SK-N-SH treated with all-trans-retinoic acid at 6 μM for 48 hours (cell line): ENCODE results near the gene POLR3H.

Experiments used
- ATAC-seq: fragments of 200-7000 bp; cut with Tn5 transposase; 3 replicates; pipeline ENCODE4 v1.9.1; 2020; ENCODE audit warnings: mild to moderate bottlenecking, moderate library complexity
- ARNTL ChIP-seq: fragments of 450-650 bp; formaldehyde crosslinking; IDR thresholded peaks from 2 replicates; pipeline ENCODE4 v1.5.0; 2020; ENCODE audit warnings: low read depth, mild to moderate bottlenecking, moderate library complexity, borderline replicate concordance
- BACH2 ChIP-seq: fragments of 250-450 bp; sonication (Bioruptor Pico); IDR thresholded peaks from 2 replicates; pipeline ENCODE4 v1.9.0; 2021; ENCODE audit warnings: mild to moderate bottlenecking, borderline replicate concordance
- CREB5 ChIP-seq: fragments of 250-450 bp; sonication (Bioruptor Pico); IDR thresholded peaks from 2 replicates; pipeline ENCODE4 v1.5.1; 2020; ENCODE audit warnings: low read depth, mild to moderate bottlenecking, moderate library complexity
- CSDC2 ChIP-seq: fragments of 250-450 bp; sonication (Bioruptor Pico); IDR thresholded peaks from 2 replicates; pipeline ENCODE4 v1.5.0; 2020; ENCODE audit warnings: mild to moderate bottlenecking, moderate library complexity
- CSRNP3 ChIP-seq: fragments of 250-450 bp; sonication (Bioruptor Pico); IDR thresholded peaks from 2 replicates; pipeline ENCODE4 v1.5.1; 2021; ENCODE audit warnings: mild to moderate bottlenecking, moderate library complexity
- ESRRG ChIP-seq: fragments of 250-450 bp; sonication (Bioruptor Pico); IDR thresholded peaks from 2 replicates; pipeline ENCODE4 v1.6.1; 2021; ENCODE audit warnings: mild to moderate bottlenecking
- GLIS3 ChIP-seq: fragments of 250-450 bp; sonication (Bioruptor Pico); IDR thresholded peaks from 2 replicates; pipeline ENCODE4 v1.5.0; 2020; ENCODE audit warnings: mild to moderate bottlenecking, moderate library complexity
- ISL1 ChIP-seq: fragments of 250-450 bp; sonication (Bioruptor Pico); IDR thresholded peaks from 2 replicates; pipeline ENCODE4 v2.1.2; 2022; ENCODE audit warnings: mild to moderate bottlenecking, moderate library complexity
- OSR1 ChIP-seq: fragments of 250-450 bp; sonication (Bioruptor Pico); IDR thresholded peaks from 2 replicates; pipeline ENCODE4 v1.8.0; 2022; ENCODE audit warnings: moderate library complexity, mild to moderate bottlenecking, inconsistent platforms
- PATZ1 ChIP-seq: fragments of 250-450 bp; sonication (Bioruptor Pico); IDR thresholded peaks from 2 replicates; pipeline ENCODE4 v1.8.0; 2020; ENCODE audit warnings: mild to moderate bottlenecking, moderate library complexity, borderline replicate concordance
- POU6F1 ChIP-seq: fragments of 250-450 bp; sonication (Bioruptor Pico); IDR thresholded peaks from 2 replicates; pipeline ENCODE4 v1.8.0; 2021; ENCODE audit warnings: low read depth, mild to moderate bottlenecking, moderate library complexity, borderline replicate concordance
- PPARA ChIP-seq: fragments of 250-450 bp; sonication (Bioruptor Pico); IDR thresholded peaks from 2 replicates; pipeline ENCODE4 v1.5.0; 2020; ENCODE audit warnings: mild to moderate bottlenecking, borderline replicate concordance
- RARB ChIP-seq: fragments of 250-450 bp; sonication (Bioruptor Pico); IDR thresholded peaks from 2 replicates; pipeline ENCODE4 v1.8.0; 2021; ENCODE audit warnings: mild to moderate bottlenecking, moderate library complexity
- SNAI2 ChIP-seq: fragments of 250-450 bp; sonication (Bioruptor Pico); IDR thresholded peaks from 2 replicates; pipeline ENCODE4 v1.5.0; 2020; ENCODE audit warnings: mild to moderate bottlenecking, moderate library complexity
- TCF4 ChIP-seq: fragments of 250-450 bp; sonication (Bioruptor Pico); IDR thresholded peaks from 2 replicates; pipeline ENCODE4 v1.8.0; 2021; ENCODE audit warnings: mild to moderate bottlenecking, moderate library complexity, borderline replicate concordance
- TOX ChIP-seq: fragments of 250-450 bp; sonication (Bioruptor Pico); IDR thresholded peaks from 2 replicates; pipeline ENCODE4 v1.8.0; 2021; ENCODE audit warnings: mild to moderate bottlenecking, moderate library complexity, borderline replicate concordance
- TSHZ2 ChIP-seq: fragments of 250-450 bp; sonication (Bioruptor Pico); IDR thresholded peaks from 2 replicates; pipeline ENCODE4 v1.5.0; 2020; ENCODE audit warnings: mild to moderate bottlenecking, moderate library complexity
- ZC3H10 ChIP-seq: fragments of 250-450 bp; sonication (Bioruptor Pico); IDR thresholded peaks from 2 replicates; pipeline ENCODE4 v1.5.1; 2021; ENCODE audit warnings: mild to moderate bottlenecking, moderate library complexity
- ZFP30 ChIP-seq: fragments of 450-650 bp; formaldehyde crosslinking; IDR thresholded peaks from 2 replicates; pipeline ENCODE4 v1.5.0; 2022; ENCODE audit warnings: mild to moderate bottlenecking, moderate library complexity
- ZNF565 ChIP-seq: fragments of 450-650 bp; formaldehyde crosslinking; conservative IDR thresholded peaks from 2 replicates; pipeline ENCODE4 v1.5.0; 2020; ENCODE audit warnings: low read depth, mild to moderate bottlenecking, moderate library complexity
- ZNF70 ChIP-seq: fragments of 450-650 bp; formaldehyde crosslinking; IDR thresholded peaks from 2 replicates; pipeline ENCODE4 v1.5.0; 2020; ENCODE audit warnings: mild to moderate bottlenecking, moderate library complexity
- ZNF8 ChIP-seq: fragments of 450-650 bp; formaldehyde crosslinking; IDR thresholded peaks from 2 replicates; pipeline ENCODE4 v1.5.0; 2020; ENCODE audit warnings: mild to moderate bottlenecking, moderate library complexity

Gene POLR3H

GRCh38 chr22:41579297-41579996, 35.2 kb upstream of the POLR3H start:
- no peak for TF ChIP-seq POU6F1 (CRISPR knock-in tag)
- TF ChIP-seq PATZ1 (CRISPR knock-in tag): no peak
- no peak for TF ChIP-seq ISL1 (CRISPR knock-in tag)
- TF ChIP-seq SNAI2: no peak
- no peak for TF ChIP-seq ZNF70 (CRISPR knock-in tag)
- TF ChIP-seq TCF4 (CRISPR knock-in tag): no peak
- no peak for TF ChIP-seq RARB (CRISPR knock-in tag)
- ATAC-seq: no peak

- ATAC-seq: no peak
- TF ChIP-seq ESRRG (CRISPR knock-in tag) (no peak), CSRNP3 (no peak), CSDC2 (no peak), ZC3H10 (CRISPR knock-in tag) (no peak), GLIS3 (no peak), TSHZ2 (CRISPR knock-in tag) (no peak), ZNF70 (CRISPR knock-in tag) (no peak), TOX (CRISPR knock-in tag) (no peak), RARB (CRISPR knock-in tag) (no peak), PPARA (CRISPR knock-in tag) (no peak), OSR1 (CRISPR knock-in tag) (no peak), POU6F1 (CRISPR knock-in tag) (no peak), ZNF8 (CRISPR knock-in tag) (no peak), ZNF565 (CRISPR knock-in tag) (no peak), TCF4 (CRISPR knock-in tag) (no peak)
Observed at GRCh38 chr22:41578818-41579217, 34.5 kb upstream of the POLR3H start.

- ATAC-seq: no peak
- TF ChIP-seq ZNF70 (CRISPR knock-in tag) (no peak), OSR1 (CRISPR knock-in tag) (no peak), ZNF565 (CRISPR knock-in tag) (no peak), ISL1 (CRISPR knock-in tag) (no peak), GLIS3 (no peak), TCF4 (CRISPR knock-in tag) (no peak), ARNTL (no peak), SNAI2 (no peak), RARB (CRISPR knock-in tag) (no peak), ZNF8 (CRISPR knock-in tag) (no peak), BACH2 (no peak), ESRRG (CRISPR knock-in tag) (no peak), CREB5 (no peak), ZFP30 (no peak), POU6F1 (CRISPR knock-in tag) (no peak), PATZ1 (CRISPR knock-in tag) (no peak)
Observed at GRCh38 chr22:41578114-41578513, 33.8 kb upstream of the POLR3H start.
